ENCODE measurements around the gene ADAM17. TPM values are rescaled to one million over a fixed set of nuclear protein-coding genes. Genes with fewer than 3 reads are reported as not detected.

ADAM17 gene
- total and polyA plus RNA-seq, 10 of the 15 experiments (the other 5 are each of a cell fraction or from before 2014, with no cell fraction given) = 2.3 to 18.5 (median 13.4) TPM

DNA sequence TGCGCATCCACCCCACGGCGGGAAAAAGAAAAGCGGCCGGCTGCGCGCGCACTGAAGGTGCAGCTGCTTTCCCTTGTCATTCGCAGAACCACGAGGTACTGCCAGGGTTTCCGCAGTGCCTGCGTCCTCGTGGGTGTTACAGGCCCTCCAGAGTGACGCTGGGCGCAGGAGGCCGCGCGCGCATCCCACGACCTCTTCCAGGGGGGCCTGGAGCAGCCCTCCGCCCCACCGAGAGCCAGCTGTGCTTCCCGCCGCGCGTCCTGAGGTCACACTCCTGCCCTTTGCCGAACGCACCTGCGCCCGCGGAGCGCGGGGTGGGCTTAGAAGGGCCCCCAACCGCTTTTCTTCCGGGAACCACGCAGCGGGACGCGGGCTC lies 81.7 kb downstream of the ADAM17 start (continued):
- TF ChIP-seq ESRRA (IDR thresholded peaks at IDR 0.05; ENCODE audit: low read length) = no peak
- TF ChIP-seq EED (IDR thresholded peaks at IDR 0.05; ENCODE audit: low read depth) = peak; percentile 18; the same call in 1 of the 2 replicates
- peak; percentile 53; the same call in 1 of the 2 replicates for TF ChIP-seq TARDBP (IDR thresholded peaks at IDR 0.05; ENCODE audit: borderline replicate concordance)
- peak; percentile 53; the same call in 1 of the 2 replicates for TF ChIP-seq HDGF (IDR thresholded peaks at IDR 0.05)
- TF ChIP-seq ZNF207 (IDR thresholded peaks at IDR 0.05; ENCODE audit: borderline replicate concordance) = no peak
- 0 out of 2 replicates have a peak, but pooled peaks have one; percentile 8 for TF ChIP-seq PAX5 (IDR thresholded peaks at IDR 0.05; ENCODE audit: borderline replicate concordance, low read depth, low read length)
- peak; percentile 18 for TF ChIP-seq KLF5 (IDR thresholded peaks at IDR 0.05; ENCODE audit: partially characterized antibody)
- TF ChIP-seq SPI1 (IDR thresholded peaks at IDR 0.05; ENCODE audit: borderline replicate concordance, insufficient read depth, low read depth, low read length) = no peak
- TF ChIP-seq KAT2A (conservative IDR thresholded peaks at IDR 0.05; ENCODE audit: control insufficient read depth, low read depth, low read length) = no peak
- TF ChIP-seq, protein P1, sequence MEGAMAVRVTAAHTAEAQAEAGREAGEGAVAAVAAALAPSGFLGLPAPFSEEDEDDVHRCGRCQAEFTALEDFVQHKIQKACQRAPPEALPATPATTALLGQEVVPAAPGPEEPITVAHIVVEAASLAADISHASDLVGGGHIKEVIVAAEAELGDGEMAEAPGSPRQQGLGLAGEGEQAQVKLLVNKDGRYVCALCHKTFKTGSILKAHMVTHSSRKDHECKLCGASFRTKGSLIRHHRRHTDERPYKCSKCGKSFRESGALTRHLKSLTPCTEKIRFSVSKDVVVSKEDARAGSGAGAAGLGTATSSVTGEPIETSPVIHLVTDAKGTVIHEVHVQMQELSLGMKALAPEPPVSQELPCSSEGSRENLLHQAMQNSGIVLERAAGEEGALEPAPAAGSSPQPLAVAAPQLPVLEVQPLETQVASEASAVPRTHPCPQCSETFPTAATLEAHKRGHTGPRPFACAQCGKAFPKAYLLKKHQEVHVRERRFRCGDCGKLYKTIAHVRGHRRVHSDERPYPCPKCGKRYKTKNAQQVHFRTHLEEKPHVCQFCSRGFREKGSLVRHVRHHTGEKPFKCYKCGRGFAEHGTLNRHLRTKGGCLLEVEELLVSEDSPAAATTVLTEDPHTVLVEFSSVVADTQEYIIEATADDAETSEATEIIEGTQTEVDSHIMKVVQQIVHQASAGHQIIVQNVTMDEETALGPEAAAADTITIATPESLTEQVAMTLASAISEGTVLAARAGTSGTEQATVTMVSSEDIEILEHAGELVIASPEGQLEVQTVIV (IDR thresholded peaks at IDR 0.05; ENCODE audit: borderline replicate concordance, partially characterized antibody) = no peak
- TF ChIP-seq CHD2 (IDR thresholded peaks at IDR 0.05; ENCODE audit: borderline replicate concordance, low read depth, low read length) = no peak
- no peak for TF ChIP-seq CBFB (IDR thresholded peaks at IDR 0.05; ENCODE audit: low read depth)
- TF ChIP-seq NR2F1 (conservative IDR thresholded peaks at IDR 0.05) = peak; percentile 47; the same call in 1 of the 2 replicates
- TF ChIP-seq MXI1 (IDR thresholded peaks at IDR 0.05; ENCODE audit: low read depth, low read length) = peak; percentile 68
- no peak for TF ChIP-seq STAT1 (conservative IDR thresholded peaks at IDR 0.05)
- TF ChIP-seq YY1 (IDR thresholded peaks at IDR 0.05; ENCODE audit: low read depth, low read length) = no peak
- TF ChIP-seq HCFC1 (IDR thresholded peaks at IDR 0.05; ENCODE audit: low read length) = no peak
- TF ChIP-seq CHD1 (IDR thresholded peaks at IDR 0.05; ENCODE audit: low read depth, low read length) = no peak
- TF ChIP-seq, protein P2, sequence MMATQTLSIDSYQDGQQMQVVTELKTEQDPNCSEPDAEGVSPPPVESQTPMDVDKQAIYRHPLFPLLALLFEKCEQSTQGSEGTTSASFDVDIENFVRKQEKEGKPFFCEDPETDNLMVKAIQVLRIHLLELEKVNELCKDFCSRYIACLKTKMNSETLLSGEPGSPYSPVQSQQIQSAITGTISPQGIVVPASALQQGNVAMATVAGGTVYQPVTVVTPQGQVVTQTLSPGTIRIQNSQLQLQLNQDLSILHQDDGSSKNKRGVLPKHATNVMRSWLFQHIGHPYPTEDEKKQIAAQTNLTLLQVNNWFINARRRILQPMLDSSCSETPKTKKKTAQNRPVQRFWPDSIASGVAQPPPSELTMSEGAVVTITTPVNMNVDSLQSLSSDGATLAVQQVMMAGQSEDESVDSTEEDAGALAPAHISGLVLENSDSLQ (IDR thresholded peaks at IDR 0.05) = 0 out of 2 replicates have a peak, but pooled peaks have one; percentile 21
- TF ChIP-seq SIN3A (IDR thresholded peaks at IDR 0.05; ENCODE audit: low read depth, low read length) = no peak
- TF ChIP-seq NRF1 (conservative IDR thresholded peaks at IDR 0.05; ENCODE audit: low read depth, low read length) = 0 out of 2 replicates have a peak, but pooled peaks have one; percentile 9
- no peak; the same call in 1 of the 2 replicates for TF ChIP-seq MTA3 (IDR thresholded peaks at IDR 0.05; ENCODE audit: borderline replicate concordance, low read length)
- TF ChIP-seq, protein P3, sequence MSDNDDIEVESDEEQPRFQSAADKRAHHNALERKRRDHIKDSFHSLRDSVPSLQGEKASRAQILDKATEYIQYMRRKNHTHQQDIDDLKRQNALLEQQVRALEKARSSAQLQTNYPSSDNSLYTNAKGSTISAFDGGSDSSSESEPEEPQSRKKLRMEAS (IDR thresholded peaks at IDR 0.05; ENCODE audit: low read depth, low read length) = peak; percentile 79; the same call in 1 of the 2 replicates
- TF ChIP-seq, protein P4, sequence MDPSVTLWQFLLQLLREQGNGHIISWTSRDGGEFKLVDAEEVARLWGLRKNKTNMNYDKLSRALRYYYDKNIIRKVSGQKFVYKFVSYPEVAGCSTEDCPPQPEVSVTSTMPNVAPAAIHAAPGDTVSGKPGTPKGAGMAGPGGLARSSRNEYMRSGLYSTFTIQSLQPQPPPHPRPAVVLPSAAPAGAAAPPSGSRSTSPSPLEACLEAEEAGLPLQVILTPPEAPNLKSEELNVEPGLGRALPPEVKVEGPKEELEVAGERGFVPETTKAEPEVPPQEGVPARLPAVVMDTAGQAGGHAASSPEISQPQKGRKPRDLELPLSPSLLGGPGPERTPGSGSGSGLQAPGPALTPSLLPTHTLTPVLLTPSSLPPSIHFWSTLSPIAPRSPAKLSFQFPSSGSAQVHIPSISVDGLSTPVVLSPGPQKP (IDR thresholded peaks at IDR 0.05; ENCODE audit: low read depth, low read length) = no peak
- TF ChIP-seq, protein P5, sequence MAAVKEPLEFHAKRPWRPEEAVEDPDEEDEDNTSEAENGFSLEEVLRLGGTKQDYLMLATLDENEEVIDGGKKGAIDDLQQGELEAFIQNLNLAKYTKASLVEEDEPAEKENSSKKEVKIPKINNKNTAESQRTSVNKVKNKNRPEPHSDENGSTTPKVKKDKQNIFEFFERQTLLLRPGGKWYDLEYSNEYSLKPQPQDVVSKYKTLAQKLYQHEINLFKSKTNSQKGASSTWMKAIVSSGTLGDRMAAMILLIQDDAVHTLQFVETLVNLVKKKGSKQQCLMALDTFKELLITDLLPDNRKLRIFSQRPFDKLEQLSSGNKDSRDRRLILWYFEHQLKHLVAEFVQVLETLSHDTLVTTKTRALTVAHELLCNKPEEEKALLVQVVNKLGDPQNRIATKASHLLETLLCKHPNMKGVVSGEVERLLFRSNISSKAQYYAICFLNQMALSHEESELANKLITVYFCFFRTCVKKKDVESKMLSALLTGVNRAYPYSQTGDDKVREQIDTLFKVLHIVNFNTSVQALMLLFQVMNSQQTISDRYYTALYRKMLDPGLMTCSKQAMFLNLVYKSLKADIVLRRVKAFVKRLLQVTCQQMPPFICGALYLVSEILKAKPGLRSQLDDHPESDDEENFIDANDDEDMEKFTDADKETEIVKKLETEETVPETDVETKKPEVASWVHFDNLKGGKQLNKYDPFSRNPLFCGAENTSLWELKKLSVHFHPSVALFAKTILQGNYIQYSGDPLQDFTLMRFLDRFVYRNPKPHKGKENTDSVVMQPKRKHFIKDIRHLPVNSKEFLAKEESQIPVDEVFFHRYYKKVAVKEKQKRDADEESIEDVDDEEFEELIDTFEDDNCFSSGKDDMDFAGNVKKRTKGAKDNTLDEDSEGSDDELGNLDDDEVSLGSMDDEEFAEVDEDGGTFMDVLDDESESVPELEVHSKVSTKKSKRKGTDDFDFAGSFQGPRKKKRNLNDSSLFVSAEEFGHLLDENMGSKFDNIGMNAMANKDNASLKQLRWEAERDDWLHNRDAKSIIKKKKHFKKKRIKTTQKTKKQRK (IDR thresholded peaks at IDR 0.05; ENCODE audit: low read depth, low read length) = no peak

All from GM12878 (cell line).